Measurements from ENCODE around the gene ZNF665. TPM values are rescaled to one million over a fixed set of nuclear protein-coding genes. Genes with fewer than 3 reads are reported as not detected.
"Not testable (repeated sequence)": the region's sequence is repeated elsewhere in the genome, so short reads cannot be mapped to it uniquely, and the experiment has no call there.

The ZNF665 gene
- 1 to 10 TPM; 7.6 to 8.6 TPM for total RNA-seq
- polyA plus RNA-seq (2013, experiment 1 of 2), result 5.8 TPM
- 4.8 TPM for polyA plus RNA-seq (2013, experiment 2 of 2)
- long read RNA-seq, experiment 1, partial matches to known transcripts, result 0 of 1 reads
- long read RNA-seq, experiment 1, other reads (novel, unspliced or antisense), result 1 of 1 reads
- long read RNA-seq, experiment 2, partial matches to known transcripts, result 0 of 2 reads
- long read RNA-seq, experiment 2, other reads (novel, unspliced or antisense), result 1 of 2 reads
- long read RNA-seq, experiment 3, full-length matches to known transcripts, result 4 of 8 reads
- long read RNA-seq, experiment 3, partial matches to known transcripts, result 0 of 8 reads
- long read RNA-seq, experiment 3, other reads (novel, unspliced or antisense), result 4 of 8 reads
- long read RNA-seq, experiment 4, partial matches to known transcripts, result 0 of 2 reads
- long read RNA-seq, experiment 4, other reads (novel, unspliced or antisense), result 1 of 2 reads

- Mint-ChIP-seq H3K4me1 (peaks cover 10% of the 10 kb centered on the region), H3K27ac (peak within 1 kb of the TSS; percentile 91), H3K36me3 (ENCODE audit: low read depth) (peaks cover 27% of the 10 kb centered on the region), H3K4me3 (peak within 1 kb of the TSS; percentile 90), H3K9me3 (peaks cover 12% of the 10 kb centered on the region), H3K27me3 (ENCODE audit: insufficient read depth) (peaks cover 16% of the 10 kb centered on the region)
- H3K4me1 ChIP-seq (ENCODE audit: control insufficient read depth, insufficient read depth, low read length), result no peaks in the 10 kb centered on the region
- H3K36me3 ChIP-seq (ENCODE audit: control insufficient read depth, insufficient read depth, low read length), result peaks cover 7% of the 10 kb centered on the region
- DNase-seq, result peak; percentile 95
- H3K9ac ChIP-seq (ENCODE audit: extremely low read depth, low read length, poor library complexity, severe bottlenecking), result peak within 1 kb of the TSS; percentile 80
- TF ChIP-seq CTCF (conservative IDR thresholded peaks at IDR 0.05), result no peak
- H3K4me3 ChIP-seq (ENCODE audit: low read length), result peak within 1 kb of the TSS; percentile 95
- whole genome bisulfite sequencing, 2 experiments (ENCODE audit: insufficient coverage in 1 of 2, insufficient read length in 1 of 2), result 4 to 8% methylated on average over 27 to 53 of the region's 53 CpGs
- no peak within 1 kb of the TSS for H3K27ac ChIP-seq (ENCODE audit: low read depth, low read length)
- H3K9me3 ChIP-seq (ENCODE audit: control insufficient read depth, low read length), result peaks cover 18% of the 10 kb centered on the region
- H3K27me3 ChIP-seq (ENCODE audit: control insufficient read depth, insufficient read depth, low read length, poor library complexity, severe bottlenecking), result no peaks in the 10 kb centered on the region
Observed at GRCh38 chr19:53192771-53193534, at the start of gene ZNF665. ZNF665 (minus strand) TSS chr19:53193358; CDS start chr19:53182898, 10,460 bp downstream.

- H3K27ac ChIP-seq (ENCODE audit: low read depth, low read length), result no peak overlapping the region
- Mint-ChIP-seq H3K27me3 (ENCODE audit: insufficient read depth) (no peaks in the 10 kb centered on the region), H3K9me3 (peaks cover 95% of the 10 kb centered on the region), H3K4me3 (no peak overlapping the region), H3K27ac (no peak overlapping the region), H3K36me3 (ENCODE audit: low read depth) (peaks cover 71% of the 10 kb centered on the region), H3K4me1 (no peaks in the 10 kb centered on the region)
- DNase-seq, result no peak
- peak overlapping the region; percentile 61 for H3K4me3 ChIP-seq (ENCODE audit: low read length)
- no peaks in the 10 kb centered on the region for H3K27me3 ChIP-seq (ENCODE audit: control insufficient read depth, insufficient read depth, low read length, poor library complexity, severe bottlenecking)
- peaks cover 55% of the 10 kb centered on the region for H3K36me3 ChIP-seq (ENCODE audit: control insufficient read depth, insufficient read depth, low read length)
- H3K9me3 ChIP-seq (ENCODE audit: control insufficient read depth, low read length), result peaks cover 97% of the 10 kb centered on the region
- H3K9ac ChIP-seq (ENCODE audit: extremely low read depth, low read length, poor library complexity, severe bottlenecking), result no peak overlapping the region
- H3K4me1 ChIP-seq (ENCODE audit: control insufficient read depth, insufficient read depth, low read length), result no peaks in the 10 kb centered on the region
- 78 to 91% methylated on average over 2 to 4 of the region's 4 CpGs for WGBS, 2 experiments (ENCODE audit: insufficient coverage in 1 of 2, insufficient read length in 1 of 2)
- TF ChIP-seq CTCF (conservative IDR thresholded peaks at IDR 0.05), result no peak
Observed at GRCh38 chr19:53237114-53237777, 44.1 kb upstream of the ZNF665 start.

GRCh38 chr19:53224606-53225005 is 31.4 kb upstream of the ZNF665 start:
- no peaks in the 10 kb centered on the region for H3K27me3 Mint-ChIP-seq (ENCODE audit: insufficient read depth)
- WGBS, 2 experiments (ENCODE audit: insufficient coverage in 1 of 2, insufficient read length in 1 of 2), result 87 to 100% methylated on average over 3 to 20 of the region's 20 CpGs
- no peaks in the 10 kb centered on the region for H3K4me1 Mint-ChIP-seq
- no peak overlapping the region for H3K27ac ChIP-seq (ENCODE audit: low read depth, low read length)
- H3K4me1 ChIP-seq (ENCODE audit: control insufficient read depth, insufficient read depth, low read length), result no peaks in the 10 kb centered on the region
- no peak overlapping the region for H3K9ac ChIP-seq (ENCODE audit: extremely low read depth, low read length, poor library complexity, severe bottlenecking)
- no peak for TF ChIP-seq CTCF (conservative IDR thresholded peaks at IDR 0.05)
- no peak for DNase-seq
- no peaks in the 10 kb centered on the region for H3K36me3 ChIP-seq (ENCODE audit: control insufficient read depth, insufficient read depth, low read length)
- H3K36me3 Mint-ChIP-seq (ENCODE audit: low read depth), result peaks cover 26% of the 10 kb centered on the region
- H3K4me3 ChIP-seq (ENCODE audit: low read length), result no peak overlapping the region
- peaks cover 85% of the 10 kb centered on the region for H3K9me3 Mint-ChIP-seq
- H3K27me3 ChIP-seq (ENCODE audit: control insufficient read depth, insufficient read depth, low read length, poor library complexity, severe bottlenecking), result no peaks in the 10 kb centered on the region
- no peak overlapping the region for H3K4me3 Mint-ChIP-seq
- peaks cover 54% of the 10 kb centered on the region for H3K9me3 ChIP-seq (ENCODE audit: control insufficient read depth, low read length)
- no peak overlapping the region for H3K27ac Mint-ChIP-seq

GRCh38 chr19:53222716-53223115 is 29.6 kb upstream of the ZNF665 start:
- Mint-ChIP-seq H3K9me3 (peaks cover 85% of the 10 kb centered on the region), H3K36me3 (ENCODE audit: low read depth) (peaks cover 22% of the 10 kb centered on the region)
- not testable (repeated sequence) for H3K9ac ChIP-seq (ENCODE audit: extremely low read depth, low read length, poor library complexity, severe bottlenecking); H3K4me1 ChIP-seq (ENCODE audit: control insufficient read depth, insufficient read depth, low read length); H3K27ac ChIP-seq (ENCODE audit: low read depth, low read length); H3K27me3 Mint-ChIP-seq (ENCODE audit: insufficient read depth); H3K36me3 ChIP-seq (ENCODE audit: control insufficient read depth, insufficient read depth, low read length); DNase-seq; H3K4me1 Mint-ChIP-seq; H3K4me3 Mint-ChIP-seq; H3K27me3 ChIP-seq (ENCODE audit: control insufficient read depth, insufficient read depth, low read length, poor library complexity, severe bottlenecking); H3K27ac Mint-ChIP-seq; H3K4me3 ChIP-seq (ENCODE audit: low read length)
- 92% methylated on average over 23 of the region's 28 CpGs; no CpG with 5 or more reads in 1 of the 2 experiments for WGBS, 2 experiments (ENCODE audit: insufficient coverage in 1 of 2, insufficient read length in 1 of 2)
- H3K9me3 ChIP-seq (ENCODE audit: control insufficient read depth, low read length), result peaks cover 48% of the 10 kb centered on the region
